K562 (cell line): ENCODE results near the gene NELFE. TPM values are rescaled to one million over a fixed set of nuclear protein-coding genes. Genes with fewer than 3 reads are reported as not detected.

ENCODE experiments used
- CEBPB ChIP-seq: fragments of 450-650 bp; IDR thresholded peaks from 2 replicates; pipeline ENCODE4 v1.6.1; 2016; ENCODE audit warnings: missing genetic modification characterization, missing compliant biosample characterization
- CXXC5 ChIP-seq: fragments of 250-450 bp; sonication (Bioruptor Pico); IDR thresholded peaks from 2 replicates; pipeline ENCODE4 v1.8.0; 2022; ENCODE audit warnings: inconsistent platforms, mild to moderate bottlenecking, moderate library complexity
- ELF2 ChIP-seq: fragments of 250-450 bp; sonication (Bioruptor Pico); IDR thresholded peaks from 2 replicates; pipeline ENCODE4 v1.5.0; 2021; ENCODE audit warnings: mild to moderate bottlenecking
- FOXO4 ChIP-seq: fragments of 450-650 bp; formaldehyde crosslinking; IDR thresholded peaks from 2 replicates; pipeline ENCODE4 v1.4.0; 2020; ENCODE audit warnings: mild to moderate bottlenecking, moderate library complexity
- MEF2D ChIP-seq: conservative IDR thresholded peaks from 2 replicates; pipeline ENCODE4 v1.6.1; 2016; ENCODE audit warnings: low read depth, missing genetic modification characterization, missing compliant biosample characterization
- NBN ChIP-seq: fragments of 450-650 bp; IDR thresholded peaks from 2 replicates; pipeline ENCODE4 v1.6.1; 2016; ENCODE audit warnings: low read depth, mild to moderate bottlenecking
- POLR2AphosphoS2 ChIP-seq: IDR thresholded peaks from 2 replicates; pipeline ENCODE4 v1.6.1; 2012; ENCODE audit warnings: low read length, improper control_type of control experiment
- PYGO2 ChIP-seq: fragments of 450-650 bp; IDR thresholded peaks from 2 replicates; pipeline ENCODE4 v1.6.1; 2016; ENCODE audit warnings: mild to moderate bottlenecking, missing genetic modification characterization, moderate library complexity, missing compliant biosample characterization
- REST ChIP-seq, 2 experiments: fragments of 450-650 bp; formaldehyde crosslinking in 1 of 2; IDR thresholded peaks; 2 replicates each; pipeline versions ENCODE4 v1.4.0 to v1.6.1; 2014 to 2020; ENCODE audit warnings: mild to moderate bottlenecking in 2 of 2, borderline replicate concordance in 1 of 2, low read depth in 1 of 2
- RNF219 ChIP-seq: fragments of 250-450 bp; sonication (Bioruptor Pico); IDR thresholded peaks from 2 replicates; pipeline ENCODE4 v1.5.0; 2022; ENCODE audit warnings: mild to moderate bottlenecking
- WHSC1 ChIP-seq: IDR thresholded peaks from one replicate; pipeline ENCODE4 v1.6.1; 2012; ENCODE audit warnings: low read length, control low read depth, inconsistent platforms
- YY1 ChIP-seq, 3 experiments: IDR thresholded peaks; 2 replicates each; pipeline ENCODE4 v1.6.1; 2011; ENCODE audit warnings: low read length in 2 of 3, mild to moderate bottlenecking in 2 of 3, moderate library complexity in 2 of 3, borderline replicate concordance in 1 of 3, control low read depth in 1 of 3, low read depth in 1 of 3; ENCODE audit not compliant: insufficient read depth in 3 of 3, insufficient replicate concordance in 2 of 3, control insufficient read depth in 1 of 3, insufficient read length in 1 of 3; ENCODE audit errors: extremely low read depth in 1 of 3
- ZC3H8 ChIP-seq: fragments of 450-650 bp; IDR thresholded peaks from 2 replicates; pipeline ENCODE4 v1.6.1; 2017
- ZKSCAN1 ChIP-seq: fragments of 150-350 bp; IDR thresholded peaks from 2 replicates; pipeline ENCODE4 v1.6.1; 2016; ENCODE audit warnings: low read depth, low read length
- ZNF212 ChIP-seq: fragments of 450-650 bp; formaldehyde crosslinking; IDR thresholded peaks from 2 replicates; pipeline ENCODE4 v1.4.0; 2020; ENCODE audit warnings: mild to moderate bottlenecking
- ZNF444 ChIP-seq: fragments of 250-450 bp; sonication (Bioruptor Pico); IDR thresholded peaks from 2 replicates; pipeline ENCODE4 v1.4.0; 2020; ENCODE audit warnings: mild to moderate bottlenecking, moderate library complexity
- polyA plus RNA-seq, 8 experiments: library from polyadenylated mRNA; depleted of rRNA in 4 of 8; stranded (reverse) in 5 of 8; unstranded in 3 of 8; fragments of >200 nt; fragmentation: Nextera tagmentation in 2 of 8; fragmentation: Illumina TruSeq in 1 of 8; extraction: Ambion mirVana in 2 of 8; extraction: Trizol in 1 of 8; gene quantifications; 2 replicates each; pipeline versions ENCODE4 v1.2.1 to v1.2.3, GENCODE V29; 2011 to 2014; ENCODE audit warnings: inconsistent platforms in 1 of 8, missing spikeins in 1 of 8
- total RNA-seq, 7 experiments: library from RNA; depleted of rRNA in 6 of 7; stranded (reverse); fragments of >200 nt in 6 of 7; fragmentation: Illumina TruSeq in 2 of 7; extraction: Trizol in 2 of 7; gene quantifications; 2 replicates each; pipeline versions ENCODE4 v1.2.1 to v1.2.3, GENCODE V29; 2011 to 2021; ENCODE audit warnings: low replicate concordance in 1 of 7

Gene NELFE
- total and polyA plus RNA-seq, 9 of the 15 experiments (the other 6 are each of a cell fraction or from before 2014, with no cell fraction given): 15.2 to 157 (median 91.5) TPM

- TF ChIP-seq REST (IDR thresholded peaks at IDR 0.05; ENCODE audit: borderline replicate concordance): no peak; the same call in 1 of the 2 replicates
- no peak for TF ChIP-seq REST (CRISPR knock-in tag; IDR thresholded peaks at IDR 0.05; ENCODE audit: low read depth)
- TF ChIP-seq ZKSCAN1: no peak
- TF ChIP-seq YY1 (IDR thresholded peaks at IDR 0.05; ENCODE audit: borderline replicate concordance in 1 of 3, control insufficient read depth in 1 of 3, extremely low read depth in 1 of 3, insufficient read depth in 3 of 3, insufficient read length in 1 of 3, insufficient replicate concordance in 2 of 3, low read depth in 1 of 3, low read length in 2 of 3): peak in 1 of 3 experiments; percentile 23
- TF ChIP-seq PYGO2: no peak
- TF ChIP-seq ZC3H8: no peak
- no peak for TF ChIP-seq RNF219 (CRISPR knock-in tag)
- 0 out of 2 replicates have a peak, but pooled peaks have one; percentile 56 for TF ChIP-seq NBN
- peak; percentile 90 for TF ChIP-seq POLR2AphosphoS2
- TF ChIP-seq MEF2D (tag): peak; percentile 39; the same call in 1 of the 2 replicates
- peak; percentile 26; the same call in 1 of the 2 replicates for TF ChIP-seq ELF2 (CRISPR knock-in tag)
- no peak for TF ChIP-seq FOXO4 (CRISPR knock-in tag)
- no peak for TF ChIP-seq ZNF212
- no peak for TF ChIP-seq ZNF444
- peak; percentile 33; the same call in 1 of the 2 replicates for TF ChIP-seq CXXC5
- peak; percentile 64 for TF ChIP-seq WHSC1
- TF ChIP-seq CEBPB (tag): peak; percentile 99
Observed at GRCh38 chr6:31948753-31949413, 9.9 kb downstream of the NELFE start (continued).
